OCI-LY3 (cell line): Measurements from ENCODE around the gene GABRG3.

ENCODE experiments used
- CTCF ChIP-seq: fragments of 200-600, 300-600 bp; sonication (generic); IDR thresholded peaks from 2 replicates; pipeline ENCODE4 v1.5.1; 2014; ENCODE audit warnings: antibody characterized with exemption, low read length, low read depth
- EZH2phosphoT487 ChIP-seq: fragments of 200-600 bp; shearing (Covaris generic); IDR thresholded peaks from 2 replicates; pipeline ENCODE4 v1.6.1; 2018; ENCODE audit warnings: antibody characterized with exemption, mixed run types, low read depth

- TF ChIP-seq CTCF = no peak
- TF ChIP-seq EZH2phosphoT487 = no peak
These were observed 359.3 kb downstream of the GABRG3 start for GRCh38 chr15:27330326-27330725.
